Type B pancreatic cell (in vitro differentiated cells): ENCODE data around the gene ARNT2. TPM values are rescaled to one million over a fixed set of nuclear protein-coding genes. Genes with fewer than 3 reads are reported as not detected.

Source experiments
- DNase-seq: peaks from one replicate; pipeline ENCODE4 v3.0.0; 2021; ENCODE audit warnings: mixed read lengths; ENCODE audit not compliant: unreplicated experiment; ENCODE audit errors: extremely low spot score
- H3K27ac Mint-ChIP-seq: 2 replicates; pipeline ENCODE4 v1.8.0; 2021; ENCODE audit warnings: mild to moderate bottlenecking, mixed read lengths
- H3K27me3 Mint-ChIP-seq: 2 replicates; pipeline ENCODE4 v1.8.0; 2021; ENCODE audit warnings: mixed read lengths
- H3K36me3 Mint-ChIP-seq: 2 replicates; pipeline ENCODE4 v1.8.0; 2021; ENCODE audit warnings: mixed read lengths
- H3K4me1 Mint-ChIP-seq: one replicate; pipeline ENCODE4 v1.8.0; 2021; ENCODE audit warnings: mixed read lengths; ENCODE audit not compliant: unreplicated experiment
- H3K4me3 Mint-ChIP-seq: 2 replicates; pipeline ENCODE4 v1.8.0; 2021; ENCODE audit warnings: mild to moderate bottlenecking, mixed read lengths
- H3K9me3 Mint-ChIP-seq: 2 replicates; pipeline ENCODE4 v1.8.0; 2021; ENCODE audit warnings: mixed read lengths
- CTCF ChIP-seq: fragments of 200-600 bp; sonication (generic); conservative IDR thresholded peaks from 2 replicates; pipeline ENCODE4 v1.5.0; 2021; ENCODE audit warnings: antibody characterized with exemption, mild to moderate bottlenecking
- total RNA-seq: library from RNA; stranded (reverse); gene quantifications from 2 replicates; pipeline ENCODE4 v1.2.1, GENCODE V29; 2021; ENCODE audit warnings: low replicate concordance

Gene ARNT2
- total RNA-seq, 1 donor from 2014 or later = 22.4 TPM

GRCh38 chr15:80459818-80460217, 55.6 kb downstream of the ARNT2 start:
- H3K36me3 Mint-ChIP-seq = peaks cover 20% of the 10 kb centered on the region
- no peak for TF ChIP-seq CTCF
- H3K9me3 Mint-ChIP-seq = no peaks in the 10 kb centered on the region
- DNase-seq = no peak
- H3K27me3 Mint-ChIP-seq = peaks cover 4% of the 10 kb centered on the region
- no peak overlapping the region for H3K4me3 Mint-ChIP-seq
- peaks cover 37% of the 10 kb centered on the region for H3K4me1 Mint-ChIP-seq
- no peak overlapping the region for H3K27ac Mint-ChIP-seq

- no peak for DNase-seq
- TF ChIP-seq CTCF = no peak
- Mint-ChIP-seq H3K4me3 (no peak overlapping the region), H3K4me1 (peaks cover 31% of the 10 kb centered on the region), H3K36me3 (peaks cover 20% of the 10 kb centered on the region), H3K27me3 (no peaks in the 10 kb centered on the region), H3K27ac (peak overlapping the region; percentile 50), H3K9me3 (no peaks in the 10 kb centered on the region)
Observed at GRCh38 chr15:80461356-80462095, 57.3 kb downstream of the ARNT2 start.

- no peak for TF ChIP-seq CTCF
- H3K4me1 Mint-ChIP-seq = peaks cover 31% of the 10 kb centered on the region
- peaks cover 3% of the 10 kb centered on the region for H3K27me3 Mint-ChIP-seq
- H3K27ac Mint-ChIP-seq = no peak overlapping the region
- H3K36me3 Mint-ChIP-seq = peaks cover 24% of the 10 kb centered on the region
- no peaks in the 10 kb centered on the region for H3K9me3 Mint-ChIP-seq
- no peak overlapping the region for H3K4me3 Mint-ChIP-seq
- no peak for DNase-seq
Observed at GRCh38 chr15:80462111-80462510, 57.9 kb downstream of the ARNT2 start.

- Mint-ChIP-seq H3K27ac (no peak overlapping the region), H3K27me3 (peaks cover 3% of the 10 kb centered on the region), H3K4me1 (peaks cover 30% of the 10 kb centered on the region), H3K4me3 (no peak overlapping the region), H3K9me3 (no peaks in the 10 kb centered on the region), H3K36me3 (peaks cover 26% of the 10 kb centered on the region)
- no peak for DNase-seq
- no peak for TF ChIP-seq CTCF
Observed at GRCh38 chr15:80462836-80463512, 58.8 kb downstream of the ARNT2 start.

- no peak overlapping the region for H3K27ac Mint-ChIP-seq
- H3K4me3 Mint-ChIP-seq = no peak overlapping the region
- no peak for TF ChIP-seq CTCF
- H3K4me1 Mint-ChIP-seq = peaks cover 30% of the 10 kb centered on the region
- H3K36me3 Mint-ChIP-seq = peaks cover 24% of the 10 kb centered on the region
- DNase-seq = no peak
- H3K27me3 Mint-ChIP-seq = peaks cover 3% of the 10 kb centered on the region
- H3K9me3 Mint-ChIP-seq = no peaks in the 10 kb centered on the region
Observed at GRCh38 chr15:80464951-80465625, 60.9 kb downstream of the ARNT2 start.
